Measurements from ENCODE around the gene NSUN4. TPM values are rescaled to one million over a fixed set of nuclear protein-coding genes. Genes with fewer than 3 reads are reported as not detected.

Gene NSUN4
- total RNA-seq, 1 experiment from 2014 or later = 33.9 TPM

DNA sequence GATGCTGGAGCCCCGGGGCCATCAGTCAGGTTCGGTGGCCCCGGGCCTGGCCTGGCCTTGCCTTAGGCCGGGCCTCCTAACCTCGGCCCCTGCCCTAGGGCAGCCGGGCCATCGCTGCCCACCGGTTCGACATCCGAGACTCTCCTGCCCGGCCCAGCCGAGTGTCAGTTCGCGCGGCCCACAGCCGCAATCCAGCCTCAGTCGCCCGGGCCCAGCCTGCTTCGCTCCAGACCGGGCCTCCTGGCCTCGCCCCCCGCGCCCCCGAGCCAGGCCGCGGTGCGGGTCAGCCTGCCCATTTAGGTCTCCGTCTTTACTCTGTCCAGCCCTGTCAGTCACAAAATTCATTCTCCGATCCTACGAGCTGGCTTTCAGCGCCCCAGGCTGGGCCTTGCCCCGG is 38.0 kb upstream of the NSUN4 start:
- peak overlapping the region; percentile 95 for H3K4me3 ChIP-seq
- no peaks in the 10 kb centered on the region for H3K9me2 ChIP-seq (ENCODE audit: insufficient read depth)
- ChIA-PET POLR2A (ENCODE audit: unreplicated experiment) (interaction anchor here (0.5 to 1.0 kb wide), 4 partner anchors 8 to 365 kb away, joined by 4 to 31 read pairs (median 10); no protein-coding TSS in a partner anchor), CTCF (no interaction called here)
- no peaks in the 10 kb centered on the region for H3K9me3 ChIP-seq (ENCODE audit: insufficient read depth, low read depth)
- peak overlapping the region; percentile 98 for H3K4me2 ChIP-seq
- no peaks in the 10 kb centered on the region for H3F3A ChIP-seq (ENCODE audit: insufficient read depth, low read depth)
- TF ChIP-seq, protein P1, sequence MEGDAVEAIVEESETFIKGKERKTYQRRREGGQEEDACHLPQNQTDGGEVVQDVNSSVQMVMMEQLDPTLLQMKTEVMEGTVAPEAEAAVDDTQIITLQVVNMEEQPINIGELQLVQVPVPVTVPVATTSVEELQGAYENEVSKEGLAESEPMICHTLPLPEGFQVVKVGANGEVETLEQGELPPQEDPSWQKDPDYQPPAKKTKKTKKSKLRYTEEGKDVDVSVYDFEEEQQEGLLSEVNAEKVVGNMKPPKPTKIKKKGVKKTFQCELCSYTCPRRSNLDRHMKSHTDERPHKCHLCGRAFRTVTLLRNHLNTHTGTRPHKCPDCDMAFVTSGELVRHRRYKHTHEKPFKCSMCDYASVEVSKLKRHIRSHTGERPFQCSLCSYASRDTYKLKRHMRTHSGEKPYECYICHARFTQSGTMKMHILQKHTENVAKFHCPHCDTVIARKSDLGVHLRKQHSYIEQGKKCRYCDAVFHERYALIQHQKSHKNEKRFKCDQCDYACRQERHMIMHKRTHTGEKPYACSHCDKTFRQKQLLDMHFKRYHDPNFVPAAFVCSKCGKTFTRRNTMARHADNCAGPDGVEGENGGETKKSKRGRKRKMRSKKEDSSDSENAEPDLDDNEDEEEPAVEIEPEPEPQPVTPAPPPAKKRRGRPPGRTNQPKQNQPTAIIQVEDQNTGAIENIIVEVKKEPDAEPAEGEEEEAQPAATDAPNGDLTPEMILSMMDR (conservative IDR thresholded peaks at IDR 0.05) = no peak
- TF ChIP-seq EZH2 (IDR thresholded peaks at IDR 0.05; ENCODE audit: low read depth) = no peak
- H3K36me3 ChIP-seq (ENCODE audit: low read depth) = peaks cover 19% of the 10 kb centered on the region
- no peaks in the 10 kb centered on the region for H3K27me3 ChIP-seq (ENCODE audit: insufficient read depth, low read depth)
- peak overlapping the region; percentile 87 for H3K27ac ChIP-seq
- peaks cover 89% of the 10 kb centered on the region for H3K79me2 ChIP-seq (ENCODE audit: low read depth)
- peak overlapping the region; percentile 93 for H2AFZ ChIP-seq
- intact Hi-C loops (cut with micrococcal nuclease; ENCODE audit: unreplicated experiment) = loop anchor here (1.0 to 2.0 kb wide), 3 partner anchors 38 to 122 kb away; partner anchors contain the start of genes NSUN4 and RAD54L
- DNase-seq = peak in 1 of 2 experiments; percentile 52
- H4K20me1 ChIP-seq (ENCODE audit: insufficient read depth) = peaks cover 39% of the 10 kb centered on the region
- no TSS peak for BruUV-seq (replicated peaks)
- peaks cover 35% of the 10 kb centered on the region for H3K4me1 ChIP-seq (replicated peaks; ENCODE audit: insufficient read depth)

GRCh38 chr1:46303038-46303871 is 37.4 kb upstream of the NSUN4 start, which contains the start of the genes LRRC41 and UQCRH:
TSS of gene LRRC41 (minus strand) at chr1:46303616. CDS start at chr1:46303322, 294 bp downstream.
TSS of gene UQCRH (plus strand) at chr1:46303698. CDS start at chr1:46303767, 69 bp downstream.
- H3F3A ChIP-seq (ENCODE audit: insufficient read depth, low read depth) = peaks cover 2% of the 10 kb centered on the region; the same call in 1 of the 2 replicates
- intact Hi-C loops (cut with micrococcal nuclease; ENCODE audit: unreplicated experiment) = loop anchor here (1.0 to 2.0 kb wide), 3 partner anchors 37 to 122 kb away; partner anchors contain the start of genes NSUN4 and RAD54L
- H3K4me2 ChIP-seq = peak within 1 kb of the TSS; percentile 98
- POLR2A ChIA-PET (ENCODE audit: unreplicated experiment) = interaction anchor here (0.5 to 1.0 kb wide), 5 partner anchors 8 to 616 kb away, joined by 3 to 31 read pairs (median 10); no protein-coding TSS in a partner anchor
- no peaks in the 10 kb centered on the region for H3K9me3 ChIP-seq (ENCODE audit: insufficient read depth, low read depth)
- no peaks in the 10 kb centered on the region for H3K27me3 ChIP-seq (ENCODE audit: insufficient read depth, low read depth)
- peaks cover 45% of the 10 kb centered on the region for H4K20me1 ChIP-seq (ENCODE audit: insufficient read depth)
- TF ChIP-seq, protein P1 (conservative IDR thresholded peaks at IDR 0.05) = 0 out of 2 replicates have a peak, but pooled peaks have one; percentile 12
- TF ChIP-seq EZH2 (IDR thresholded peaks at IDR 0.05; ENCODE audit: low read depth) = no peak
- BruUV-seq (replicated peaks) = no TSS peak
- CTCF ChIA-PET = interaction anchor here (0.6 to 1.5 kb wide), 2 partner anchors 24 to 45 kb away, joined by 3 to 5 read pairs; no protein-coding TSS in a partner anchor
- H3K9me2 ChIP-seq (ENCODE audit: insufficient read depth) = no peaks in the 10 kb centered on the region
- DNase-seq = peak; percentile 94 to 95
- peak within 1 kb of the TSS; percentile 95 for H3K4me3 ChIP-seq
- H2AFZ ChIP-seq = peak within 1 kb of the TSS; percentile 93
- H3K36me3 ChIP-seq (ENCODE audit: low read depth) = peaks cover 18% of the 10 kb centered on the region
- H3K4me1 ChIP-seq (replicated peaks; ENCODE audit: insufficient read depth) = peaks cover 35% of the 10 kb centered on the region
- H3K27ac ChIP-seq = peak within 1 kb of the TSS; percentile 87
- peaks cover 95% of the 10 kb centered on the region for H3K79me2 ChIP-seq (ENCODE audit: low read depth)

DNA sequence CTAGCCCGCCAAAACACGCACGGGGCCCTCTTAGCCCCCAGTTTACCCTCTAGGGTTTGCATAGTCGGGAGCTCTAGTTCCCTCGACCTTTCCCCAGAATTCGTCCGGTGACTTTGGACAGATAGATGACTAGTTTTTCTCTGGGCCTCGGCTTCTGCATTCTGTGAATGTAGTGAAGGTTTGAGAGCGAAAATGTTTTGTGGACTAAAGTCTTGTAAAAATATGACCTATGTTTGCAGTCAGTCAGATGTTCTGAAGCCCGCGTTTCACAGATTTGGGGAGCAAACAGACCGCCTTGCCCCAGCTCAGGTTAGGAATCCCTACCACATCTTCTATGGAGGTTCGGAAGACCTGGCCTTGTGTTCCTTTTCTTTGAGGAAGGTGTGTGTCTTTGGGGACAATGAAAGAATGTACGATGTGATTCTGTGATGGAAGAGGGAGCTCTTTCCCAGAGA is 36.7 kb upstream of the NSUN4 start:
- Histone ChIP-seq H3K27ac (peak overlapping the region; percentile 87), H3F3A (ENCODE audit: insufficient read depth, low read depth) (peaks cover 9% of the 10 kb centered on the region), H3K4me2 (peak overlapping the region; percentile 98), H3K9me2 (ENCODE audit: insufficient read depth) (no peaks in the 10 kb centered on the region), H3K27me3 (ENCODE audit: insufficient read depth, low read depth) (no peaks in the 10 kb centered on the region), H3K4me1 (replicated peaks; ENCODE audit: insufficient read depth) (peaks cover 35% of the 10 kb centered on the region), H2AFZ (peak overlapping the region; percentile 93), H4K20me1 (ENCODE audit: insufficient read depth) (peaks cover 46% of the 10 kb centered on the region), H3K4me3 (peak overlapping the region; percentile 95), H3K9me3 (ENCODE audit: insufficient read depth, low read depth) (no peaks in the 10 kb centered on the region), H3K36me3 (ENCODE audit: low read depth) (peaks cover 23% of the 10 kb centered on the region), H3K79me2 (ENCODE audit: low read depth) (peaks cover 96% of the 10 kb centered on the region)
- intact Hi-C loops (cut with micrococcal nuclease; ENCODE audit: unreplicated experiment) = loop anchor here (1.0 to 2.0 kb wide), 4 partner anchors 36 to 123 kb away; partner anchors contain the start of genes NSUN4 and RAD54L
- CTCF ChIA-PET = interaction anchor here (1.5 kb wide), 1 partner anchor 45 kb away, joined by 5 read pairs; no protein-coding TSS in a partner anchor
- no peak for DNase-seq
- TF ChIP-seq, protein P1 (conservative IDR thresholded peaks at IDR 0.05) = no peak
- no peak for TF ChIP-seq EZH2 (IDR thresholded peaks at IDR 0.05; ENCODE audit: low read depth)
- TSS peak; percentile 61 for BruUV-seq (replicated peaks)
- POLR2A ChIA-PET (ENCODE audit: unreplicated experiment) = interaction anchor here (0.6 to 0.8 kb wide), 2 partner anchors 14 to 617 kb away, joined by 3 to 25 read pairs; no protein-coding TSS in a partner anchor
